AG10803 (cell line): ENCODE measurements around the gene SGCD.

Experiments
- DNase-seq: peaks from one replicate; pipeline ENCODE4 v3.0.0; 2010; ENCODE audit warnings: low read depth
- H3K4me3 ChIP-seq: 2 replicates; pipeline ENCODE4 v1.5.1; 2011; ENCODE audit warnings: mild to moderate bottlenecking, low read length, control low read depth
- CTCF ChIP-seq: conservative IDR thresholded peaks from 2 replicates; pipeline ENCODE4 v1.5.1; 2011; ENCODE audit warnings: mild to moderate bottlenecking, low read length, control low read depth, inconsistent platforms

Gene SGCD

GRCh38 chr5:156326718-156327259 is at the start of gene SGCD:
Gene SGCD, plus strand, starts transcription at chr5:156327164.
- peak; percentile 37 for TF ChIP-seq CTCF
- peak within 1 kb of the TSS; percentile 79 for H3K4me3 ChIP-seq
- DNase-seq: peak; percentile 98

GRCh38 chr5:156277290-156277689 is 49.7 kb upstream of the SGCD start:
- DNase-seq: no peak
- no peak overlapping the region for H3K4me3 ChIP-seq
- no peak for TF ChIP-seq CTCF

GRCh38 chr5:156295431-156295830 is 31.5 kb upstream of the SGCD start:
- no peak overlapping the region for H3K4me3 ChIP-seq
- TF ChIP-seq CTCF: no peak
- DNase-seq: no peak

- DNase-seq: no peak
- TF ChIP-seq CTCF: no peak
- H3K4me3 ChIP-seq: no peak overlapping the region
These were observed 16.8 kb upstream of the SGCD start for GRCh38 chr5:156310115-156310514.

GRCh38 chr5:156312897-156313694 is 13.9 kb upstream of the SGCD start:
- no peak for TF ChIP-seq CTCF
- no peak overlapping the region for H3K4me3 ChIP-seq
- DNase-seq: no peak

GRCh38 chr5:156314416-156314815 is 12.5 kb upstream of the SGCD start:
- no peak overlapping the region for H3K4me3 ChIP-seq
- DNase-seq: no peak
- TF ChIP-seq CTCF: no peak

- no peak overlapping the region for H3K4me3 ChIP-seq
- DNase-seq: peak; percentile 26
- TF ChIP-seq CTCF: no peak
These were observed 4.3 kb upstream of the SGCD start for GRCh38 chr5:156322666-156323065.
